Left kidney (tissue), 2 donors: Measurements from ENCODE around the gene RNF144B. TPM values are rescaled to one million over a fixed set of nuclear protein-coding genes. Genes with fewer than 3 reads are reported as not detected.
"Not testable (repeated sequence)": the region's sequence is repeated elsewhere in the genome, so short reads cannot be mapped to it uniquely, and the experiment has no call there.

Experiments
- DNase-seq: peaks from one replicate; pipeline ENCODE4 v3.0.0-alpha.2; 2013
- polyA plus RNA-seq: library from polyadenylated mRNA; unstranded; fragments of 120-200 nt; gene quantifications from one replicate; pipeline ENCODE4 v1.2.1, GENCODE V29; 2013; ENCODE audit not compliant: insufficient read length

The RNF144B gene
- polyA plus RNA-seq, 1 donor = 20.5 TPM

DNA sequence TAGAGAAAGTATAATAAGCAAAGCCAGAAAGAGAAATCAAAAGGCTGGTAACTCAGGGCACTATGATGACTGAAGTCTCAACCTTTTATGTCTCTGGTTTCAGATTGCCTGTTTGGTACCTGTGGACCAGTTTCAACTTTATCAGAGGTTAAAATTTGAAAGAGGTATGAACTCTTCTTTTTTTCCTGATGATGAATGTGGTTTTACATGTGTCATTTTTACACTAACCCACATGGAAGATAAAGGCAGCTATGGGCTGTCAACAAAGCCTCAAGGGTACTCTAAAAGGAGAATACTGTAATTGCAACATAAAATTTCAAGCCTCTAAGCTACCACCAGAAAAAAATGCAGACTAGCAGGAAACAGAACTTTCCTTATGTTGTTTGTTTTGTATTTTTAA lies 52.4 kb downstream of the RNF144B start:
- no peak for DNase-seq

- DNase-seq = no peak
Observed at GRCh38 chr6:18441251-18441979, 54.3 kb downstream of the RNF144B start.

GRCh38 chr6:18444111-18444510 lies 57.0 kb downstream of the RNF144B start:
- DNase-seq = no peak

DNA sequence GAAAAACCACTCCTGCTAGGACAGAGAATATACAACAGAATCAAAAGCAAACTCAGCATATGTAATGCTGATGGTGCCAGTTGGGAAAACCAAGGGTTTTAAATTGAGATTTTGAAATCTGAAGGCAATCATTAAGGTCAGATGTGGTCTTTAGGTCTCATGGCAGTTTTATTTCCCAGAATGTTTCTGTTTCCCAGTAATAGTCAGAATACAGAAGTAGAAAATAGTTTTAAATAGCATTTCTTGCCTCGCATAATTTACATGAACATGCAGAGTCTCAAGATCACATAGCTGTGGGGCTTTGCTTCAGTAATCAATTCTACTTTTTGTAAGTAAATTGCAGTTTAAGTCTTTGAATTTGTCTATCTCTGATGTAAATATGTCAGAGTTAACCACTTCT lies 58.1 kb downstream of the RNF144B start:
- DNase-seq = no peak

GRCh38 chr6:18446771-18447170 lies 59.6 kb downstream of the RNF144B start:
- DNase-seq = no peak

- DNase-seq = no peak
Observed at GRCh38 chr6:18447552-18447951, 60.4 kb downstream of the RNF144B start.

DNA sequence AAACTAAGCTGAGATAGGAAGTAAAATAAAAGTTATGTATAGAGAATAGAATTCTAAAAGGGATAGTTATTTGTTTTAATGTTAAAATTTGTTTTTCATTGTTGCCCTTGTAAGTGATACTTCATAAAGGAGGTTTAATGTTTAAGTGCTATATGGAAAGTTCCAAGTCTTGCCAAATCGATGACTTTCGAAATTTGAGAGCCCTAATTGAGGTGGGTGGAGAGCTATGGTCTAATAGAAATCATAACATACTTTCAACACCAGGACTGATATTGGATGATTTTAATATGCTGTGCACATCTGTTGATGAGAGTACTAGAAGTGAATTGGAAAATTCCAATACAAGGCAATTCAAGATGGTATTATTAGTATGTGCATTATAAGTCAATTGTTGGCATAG lies 64.6 kb downstream of the RNF144B start:
- no peak for DNase-seq

GRCh38 chr6:18454446-18454845 lies 67.3 kb downstream of the RNF144B start:
- DNase-seq = no peak

DNA sequence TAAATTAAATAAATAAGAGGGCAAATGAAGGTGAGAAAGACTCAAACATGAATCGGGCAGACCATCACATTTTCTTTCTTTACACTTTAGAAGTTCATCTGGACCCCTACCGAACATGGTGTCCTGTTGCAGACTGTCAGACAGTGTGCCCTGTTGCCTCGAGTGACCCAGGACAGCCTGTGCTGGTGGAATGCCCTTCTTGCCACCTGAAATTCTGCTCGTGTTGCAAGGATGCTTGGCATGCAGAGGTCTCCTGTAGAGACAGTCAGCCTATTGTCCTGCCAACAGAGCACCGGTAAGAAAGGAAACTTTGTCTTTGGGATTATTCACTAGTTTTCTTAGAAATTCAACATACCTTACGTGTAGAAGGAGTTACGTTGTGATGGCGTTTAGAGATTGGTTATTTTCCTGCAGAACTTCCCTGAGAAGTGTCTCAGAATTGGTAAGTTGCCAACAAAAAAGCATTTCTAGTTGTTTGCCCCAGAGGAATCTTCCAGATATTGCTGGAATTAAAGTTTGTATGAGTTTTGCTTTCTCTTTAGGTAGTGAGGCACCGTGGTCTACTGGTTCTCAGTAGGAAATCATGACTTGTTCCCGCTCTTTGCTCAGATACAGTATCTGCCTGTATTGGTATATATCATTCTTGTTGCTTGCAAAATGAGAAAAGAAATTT lies 70.1 kb downstream of the RNF144B start:
- DNase-seq = no peak

GRCh38 chr6:18458086-18458485 lies 70.9 kb downstream of the RNF144B start:
- not testable (repeated sequence) for DNase-seq

GRCh38 chr6:18463429-18463828 lies 76.3 kb downstream of the RNF144B start:
- no peak for DNase-seq

GRCh38 chr6:18464176-18464575 lies 77.0 kb downstream of the RNF144B start:
- no peak for DNase-seq

DNA sequence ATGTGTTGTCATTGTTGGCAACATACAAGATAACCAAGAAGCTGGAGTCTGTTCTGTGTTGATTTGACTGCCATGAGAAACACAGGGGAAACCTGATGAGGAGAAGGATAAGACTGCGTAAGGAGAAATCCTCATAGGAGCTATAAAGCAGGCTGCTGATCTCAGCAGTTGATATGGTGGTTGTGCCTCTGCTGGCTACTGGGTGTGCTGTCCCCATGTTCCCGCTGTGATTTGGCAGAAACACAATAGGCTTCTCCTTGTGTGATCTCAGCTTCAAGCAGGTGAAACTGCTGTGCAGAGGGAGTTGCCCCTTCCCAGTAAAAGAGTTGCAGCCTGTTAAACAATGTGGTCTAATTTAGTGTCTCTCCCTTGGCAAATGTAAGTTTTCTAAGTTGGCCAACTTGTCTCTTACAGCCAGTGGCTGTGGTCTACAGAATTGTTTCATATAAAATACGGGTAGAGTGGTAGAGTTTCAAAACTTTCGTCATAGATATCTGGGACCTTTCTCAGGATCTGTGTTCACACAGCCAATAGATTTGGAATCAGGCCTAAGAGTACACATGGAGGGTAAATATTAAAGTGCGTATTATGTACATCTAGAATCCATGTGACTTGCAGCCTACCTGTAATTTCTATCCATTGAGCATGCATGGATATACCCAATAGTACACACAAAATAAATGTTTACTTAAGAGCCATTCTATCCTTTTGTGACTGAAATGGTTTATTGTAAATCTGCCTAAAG lies 78.4 kb downstream of the RNF144B start:
- DNase-seq = no peak

- no peak for DNase-seq
Observed at GRCh38 chr6:18467741-18468502, 80.8 kb downstream of the RNF144B start.

DNA sequence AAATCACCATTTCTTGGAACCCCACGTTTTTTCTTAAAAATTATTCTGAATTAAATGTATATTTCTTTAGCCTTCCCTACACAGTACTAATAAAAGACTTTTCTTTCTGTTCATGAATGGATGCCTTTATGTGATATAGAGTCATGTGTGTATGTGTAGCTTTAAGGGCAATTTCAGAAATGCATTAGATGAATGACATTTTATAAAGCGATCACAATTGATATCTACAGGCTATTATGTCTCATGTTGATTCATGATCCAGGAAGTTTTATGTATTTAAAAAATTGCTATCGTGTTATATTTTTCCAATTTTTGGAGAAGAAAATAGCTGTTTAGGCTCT lies 81.3 kb downstream of the RNF144B start:
- DNase-seq = no peak

- no peak for DNase-seq
Observed at GRCh38 chr6:18469536-18469935, 82.4 kb downstream of the RNF144B start.

DNA sequence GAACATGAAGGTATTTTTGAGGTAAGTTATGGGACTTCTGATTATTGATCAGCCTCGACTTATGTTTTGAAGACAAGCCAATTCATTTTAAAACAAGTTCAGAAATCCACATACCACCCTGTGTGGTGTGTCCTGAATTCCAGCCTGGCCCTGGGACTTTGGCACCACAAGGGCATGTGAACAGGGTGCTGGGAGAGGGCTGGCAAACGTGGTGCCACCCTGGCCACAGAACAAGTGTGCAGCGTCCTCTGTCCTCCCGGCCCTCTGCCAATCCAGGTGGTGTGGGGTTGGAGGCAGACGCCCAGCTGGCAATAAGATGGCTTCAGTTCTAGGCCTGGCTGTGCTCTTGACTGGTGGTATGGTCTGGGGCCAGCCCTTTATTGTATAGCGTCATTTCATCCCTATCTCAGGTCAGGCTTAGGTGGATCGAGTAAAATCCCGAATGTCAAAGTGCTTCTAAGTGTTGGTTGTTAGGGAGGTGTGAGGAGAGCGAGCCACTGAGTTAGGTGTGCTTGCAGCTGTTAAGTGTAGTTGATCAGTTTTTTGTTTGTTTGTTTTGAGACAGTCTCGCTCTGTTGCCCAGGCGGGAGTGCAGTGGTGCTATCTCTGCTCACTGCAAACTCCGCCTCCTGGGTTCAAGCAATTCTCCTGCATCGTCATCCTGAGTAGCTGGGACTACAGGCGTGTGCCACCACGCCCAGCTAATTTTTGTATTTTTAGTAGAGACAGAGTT lies 84.2 kb downstream of the RNF144B start:
- DNase-seq = no peak

DNA sequence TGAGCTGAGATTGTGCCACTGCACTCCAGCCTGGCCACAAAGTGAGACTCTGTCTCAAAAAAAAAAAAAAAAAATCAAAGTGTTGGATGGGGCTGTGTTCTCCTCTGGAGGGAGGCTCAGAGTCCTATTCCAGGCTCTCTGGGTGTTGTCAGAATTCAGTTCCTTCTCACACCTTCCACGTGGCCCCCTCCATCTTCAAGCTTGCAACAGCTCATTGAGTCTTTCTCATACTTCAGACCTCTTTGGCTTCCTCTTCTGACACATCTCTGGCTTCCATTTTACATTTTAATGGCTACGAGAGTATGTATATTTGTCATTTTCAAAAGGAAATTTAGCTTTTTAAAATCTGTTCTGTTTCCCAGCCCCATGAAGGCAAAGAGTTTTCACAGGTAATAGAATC lies 85.8 kb downstream of the RNF144B start:
- no peak for DNase-seq

DNA sequence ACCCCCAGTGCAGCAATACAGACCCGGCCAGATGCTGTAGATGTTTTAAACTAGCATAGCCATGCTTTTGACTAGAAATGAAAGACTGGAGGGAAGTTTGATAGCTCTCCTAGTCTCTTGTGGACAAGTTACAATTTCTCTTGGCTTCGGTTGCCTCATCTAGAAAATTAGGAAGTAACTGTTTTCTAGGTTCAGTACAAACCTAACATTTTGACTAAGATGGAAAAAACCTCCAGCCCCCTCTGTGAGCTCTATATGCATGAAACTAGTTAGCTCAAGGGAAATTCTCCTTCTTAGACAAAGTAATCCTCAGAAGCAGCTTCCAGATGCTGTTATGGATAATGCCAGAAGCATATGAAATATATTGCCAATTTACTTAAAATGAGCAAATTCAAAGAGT lies 86.6 kb downstream of the RNF144B start:
- no peak for DNase-seq

GRCh38 chr6:18477301-18477941 lies 90.3 kb downstream of the RNF144B start:
- peak; percentile 52 for DNase-seq

- DNase-seq = no peak
Observed at GRCh38 chr6:18478610-18479009, 91.5 kb downstream of the RNF144B start.
